Stimulated activated CD8-positive, alpha-beta memory T cell treated with anti-CD3 and anti-CD28 coated beads, Interleukin-7, amount 100 ng/mL, for 4 hours (primary cell): ENCODE results near the gene ACVRL1.

Source experiments
- DNase-seq, 2 donors: peaks; one replicate each; pipeline ENCODE4 v3.0.0-alpha.2; 2020; ENCODE audit warnings: low read depth in 2 of 2

Gene ACVRL1

DNA sequence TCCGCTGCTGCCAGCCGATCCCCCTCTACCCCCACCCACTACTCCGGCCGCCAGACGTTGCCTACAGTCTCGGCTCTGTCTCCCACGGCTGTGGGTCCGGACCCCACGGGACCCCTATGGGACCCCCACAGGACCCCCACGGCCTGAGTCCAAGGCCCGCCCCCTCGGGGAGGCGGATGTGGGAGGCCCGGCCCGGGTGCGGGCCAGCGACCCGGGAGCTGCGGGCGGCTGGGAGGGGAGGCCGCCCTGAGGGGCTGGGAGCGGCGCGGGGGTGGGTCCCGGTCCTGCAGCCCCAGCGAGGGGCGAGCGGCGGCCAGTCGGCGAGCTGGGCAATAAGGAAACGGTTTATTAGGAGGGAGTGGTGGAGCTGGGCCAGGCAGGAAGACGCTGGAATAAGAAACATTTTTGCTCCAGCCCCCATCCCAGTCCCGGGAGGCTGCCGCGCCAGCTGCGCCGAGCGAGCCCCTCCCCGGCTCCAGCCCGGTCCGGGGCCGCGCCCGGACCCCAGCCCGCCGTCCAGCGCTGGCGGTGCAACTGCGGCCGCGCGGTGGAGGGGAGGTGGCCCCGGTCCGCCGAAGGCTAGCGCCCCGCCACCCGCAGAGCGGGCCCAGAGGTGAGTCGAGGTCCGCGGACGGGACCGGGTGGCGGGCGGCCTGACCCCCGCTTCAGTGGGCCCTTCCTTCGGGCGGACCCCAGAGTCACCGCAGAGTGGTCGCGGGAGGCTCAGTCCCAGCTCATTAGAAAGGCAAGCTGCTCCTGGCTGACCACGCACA, at the start of gene ACVRL1:
Gene ACVRL1, plus strand, starts transcription at position 422 of the 773 bp plus-strand sequence. CDS start 4,971 bp downstream, outside the sequence.
- DNase-seq: no peak

DNA sequence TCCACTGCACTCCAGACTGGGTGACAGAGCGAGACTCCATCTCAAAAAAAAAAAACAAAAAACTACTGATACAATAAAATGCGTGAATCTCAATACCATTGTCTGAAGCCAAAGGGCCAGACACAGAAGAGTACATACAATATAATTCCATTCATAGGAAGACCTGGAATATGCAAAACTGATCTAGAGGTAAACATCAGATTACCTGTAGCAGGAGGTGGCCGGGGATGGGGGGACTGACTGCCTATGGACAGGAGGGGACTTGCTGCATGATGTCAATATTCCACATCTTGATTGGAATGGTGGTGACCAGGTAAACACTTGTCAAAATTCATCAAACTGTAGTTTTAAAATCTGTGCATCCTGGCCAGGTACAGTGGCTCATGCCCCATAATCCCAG, 46.3 kb upstream of the ACVRL1 start:
- no peak for DNase-seq

DNA sequence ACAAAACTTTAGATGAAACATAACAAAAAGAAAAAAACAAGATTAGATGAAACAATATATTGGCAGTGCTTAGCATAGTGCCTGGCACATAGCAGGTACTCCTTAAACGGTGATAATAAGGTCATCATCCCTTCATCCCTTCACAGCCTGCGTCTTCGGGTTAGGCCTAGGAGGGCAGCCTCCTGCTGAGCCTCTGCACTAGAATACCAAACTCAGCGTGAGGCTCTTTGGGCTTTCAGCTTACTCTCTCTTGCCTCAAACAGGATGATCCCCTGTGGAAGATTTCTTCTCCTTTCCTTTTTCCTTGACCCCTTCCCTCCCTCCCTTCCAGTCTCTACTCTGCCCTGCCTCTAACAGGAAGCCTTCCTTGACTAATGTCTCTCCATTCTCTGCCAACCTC, 44.4 kb upstream of the ACVRL1 start:
- DNase-seq: no peak

DNA sequence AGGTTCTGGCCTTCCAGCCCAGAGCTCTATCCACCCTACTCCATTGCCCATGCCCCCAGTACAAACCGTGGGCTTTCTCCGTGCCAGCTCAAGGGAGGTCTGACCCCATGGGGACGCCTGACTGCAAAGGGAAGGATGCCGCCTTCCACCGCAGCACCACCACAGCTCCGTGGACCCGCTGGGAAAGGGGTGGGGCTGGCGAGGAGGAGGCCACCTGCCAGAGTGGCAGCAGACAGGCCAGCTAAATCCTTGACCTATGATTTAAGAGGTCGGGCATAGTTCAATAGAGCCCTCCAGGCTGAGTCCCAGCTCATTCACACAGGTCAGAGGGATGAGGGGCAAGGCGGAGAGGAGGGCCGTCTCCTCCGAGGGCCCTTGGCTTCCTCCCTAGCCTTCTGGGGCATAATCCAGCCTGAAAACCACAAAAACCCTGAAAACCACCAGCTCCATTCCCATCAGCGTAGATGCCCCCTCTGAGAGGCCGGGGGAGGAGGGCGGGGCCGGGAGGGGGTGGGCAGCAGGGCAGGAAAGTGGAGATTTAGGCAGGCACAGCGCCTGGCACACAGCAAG, 43.9 kb upstream of the ACVRL1 start:
- no peak for DNase-seq

DNA sequence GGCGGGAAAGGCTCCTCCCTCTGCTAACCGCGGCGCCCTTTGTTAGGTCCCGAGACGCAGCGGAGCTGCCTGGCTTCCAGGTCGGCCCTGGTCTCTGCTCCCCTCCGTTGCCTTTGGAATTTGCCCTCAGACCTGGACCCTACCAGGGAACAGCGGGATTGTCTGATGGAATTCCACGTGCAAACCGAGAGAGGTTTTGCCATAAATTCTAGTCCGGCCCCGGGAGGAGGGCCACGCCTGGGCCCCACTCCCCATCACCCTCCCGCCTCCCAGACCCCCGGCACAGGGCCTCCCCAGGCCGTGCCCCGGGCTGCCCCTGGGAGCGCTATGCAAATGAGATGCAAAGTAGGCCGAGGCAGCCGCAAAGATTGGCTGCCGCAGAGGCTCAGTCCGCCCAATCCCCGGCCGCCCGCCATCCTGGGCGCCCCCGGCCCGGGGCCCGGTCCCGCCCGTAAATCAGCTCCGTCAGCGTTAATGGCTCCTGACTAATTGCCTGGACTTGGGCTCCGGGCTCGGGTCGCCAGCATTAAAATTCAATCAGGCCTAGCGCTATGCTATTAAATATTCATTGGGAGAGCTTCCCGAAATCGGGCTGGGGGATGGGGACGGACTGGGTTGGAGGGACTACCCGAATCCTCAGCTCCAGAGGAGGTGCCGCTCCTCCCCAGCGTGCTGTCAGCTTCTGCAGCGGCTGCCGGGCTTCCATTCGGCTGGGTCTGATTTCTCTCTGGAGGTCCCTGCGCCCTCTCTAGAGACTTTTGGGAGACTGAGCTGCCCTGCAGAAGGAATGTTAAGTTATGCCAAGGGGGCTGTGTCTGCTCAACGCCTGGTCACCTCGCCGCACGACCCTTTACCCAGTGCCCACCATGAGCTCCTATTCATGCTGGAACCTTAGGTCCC, 43.1 kb upstream of the ACVRL1 start:
- no peak for DNase-seq

DNA sequence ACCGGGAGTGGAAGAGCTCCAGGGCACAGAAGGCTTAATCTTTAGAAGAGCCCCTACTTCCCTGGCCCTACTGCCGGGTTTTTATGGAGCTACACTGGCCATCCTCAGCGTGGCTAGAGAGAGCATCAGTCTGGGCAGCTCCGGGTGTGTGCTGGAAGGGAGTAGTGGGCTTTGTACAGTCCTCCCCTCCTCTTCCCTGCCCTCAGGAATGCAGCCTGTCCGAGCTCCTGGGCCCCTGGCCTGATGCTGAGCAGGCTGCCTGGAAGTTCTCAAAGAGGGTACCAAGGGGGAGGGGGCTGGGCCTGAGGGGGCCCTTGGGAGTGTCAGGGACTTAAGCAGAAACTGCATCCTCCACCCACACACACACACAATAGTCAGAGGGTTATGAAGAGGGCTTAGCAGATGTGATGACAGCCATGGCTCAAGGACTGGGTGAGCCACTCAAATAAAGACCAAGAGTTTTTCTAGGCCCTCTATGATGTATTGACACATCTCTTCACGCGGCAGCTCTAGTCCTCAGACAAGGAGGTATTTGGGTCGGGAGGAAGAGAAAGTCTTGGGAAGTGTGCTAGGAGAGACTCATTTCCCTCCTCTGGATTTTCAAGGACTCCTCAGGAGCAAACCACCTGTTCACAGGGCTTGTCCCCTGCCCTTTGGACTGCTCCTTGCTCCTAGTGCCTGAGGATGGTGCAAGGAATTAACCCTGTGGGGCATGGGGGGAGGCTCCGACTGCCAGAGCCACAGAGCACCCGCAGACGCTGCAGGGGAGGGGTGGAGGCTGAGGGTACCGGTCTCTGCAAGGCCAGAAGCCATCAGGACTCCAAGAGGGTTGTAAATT, 42.3 kb upstream of the ACVRL1 start:
- no peak for DNase-seq

DNA sequence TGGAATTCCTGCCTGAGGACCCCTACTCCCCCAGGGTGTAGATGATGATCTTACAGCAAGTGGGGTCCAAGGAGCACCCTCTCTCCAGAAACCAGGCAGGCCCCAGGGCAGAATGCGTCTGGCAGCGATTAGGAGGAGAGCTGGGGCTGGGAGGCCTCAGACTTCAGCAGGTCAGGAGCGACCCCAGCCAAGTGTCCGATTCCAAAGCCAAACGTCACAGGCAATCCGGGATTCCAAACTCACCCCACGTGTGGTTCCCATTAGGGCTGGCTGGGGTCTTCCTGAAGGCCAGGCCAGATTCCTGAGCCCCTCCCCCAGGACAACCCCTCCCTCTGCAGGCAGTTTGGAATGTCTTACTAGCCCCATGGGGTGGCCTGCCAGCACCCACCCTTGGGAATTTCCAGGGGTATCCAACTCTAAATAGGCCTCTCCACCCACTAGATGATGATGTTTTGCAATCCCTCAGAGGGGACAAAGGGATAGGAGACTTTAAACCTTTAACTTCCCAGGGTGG, 41.5 kb upstream of the ACVRL1 start:
- DNase-seq: no peak

DNA sequence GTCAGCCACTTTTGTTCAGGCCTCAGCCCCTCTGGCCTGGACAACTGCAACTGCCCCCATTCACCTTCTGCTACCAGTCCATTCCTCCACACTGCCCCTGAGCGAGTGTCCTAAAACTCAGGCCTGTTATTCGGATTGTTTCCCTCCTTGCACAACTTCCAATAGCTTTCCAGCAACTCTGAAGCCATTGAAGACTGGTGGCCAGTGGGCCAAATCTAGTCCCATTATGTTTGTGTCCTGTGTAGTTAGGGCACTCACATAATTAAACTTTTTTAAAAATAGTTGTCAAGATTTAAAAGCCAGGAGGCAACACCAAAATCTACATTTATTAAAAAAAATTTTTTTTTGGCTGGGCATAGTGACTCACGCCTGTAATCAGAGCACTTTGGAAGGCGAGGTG, 41.0 kb upstream of the ACVRL1 start:
- no peak for DNase-seq

DNA sequence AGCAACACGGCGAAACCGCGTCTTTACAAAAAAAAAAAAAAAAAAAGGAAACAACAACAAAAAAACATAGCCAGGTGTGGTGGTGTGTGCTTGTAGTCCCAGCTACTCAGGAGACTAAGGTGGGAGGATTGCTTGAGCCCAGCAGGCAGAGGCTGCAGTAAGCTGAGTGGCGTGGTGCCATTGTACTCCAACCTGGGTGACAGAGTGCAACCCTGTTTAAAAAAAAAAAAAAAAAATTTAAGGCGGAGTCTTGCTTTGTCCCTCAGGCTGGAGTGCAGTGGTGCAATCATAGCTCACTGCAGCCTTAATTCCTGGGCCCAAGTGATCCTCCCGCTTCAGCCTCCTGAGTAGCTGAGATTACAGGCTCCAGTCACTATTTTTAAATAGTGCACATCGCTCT, 40.5 kb upstream of the ACVRL1 start:
- no peak for DNase-seq

DNA sequence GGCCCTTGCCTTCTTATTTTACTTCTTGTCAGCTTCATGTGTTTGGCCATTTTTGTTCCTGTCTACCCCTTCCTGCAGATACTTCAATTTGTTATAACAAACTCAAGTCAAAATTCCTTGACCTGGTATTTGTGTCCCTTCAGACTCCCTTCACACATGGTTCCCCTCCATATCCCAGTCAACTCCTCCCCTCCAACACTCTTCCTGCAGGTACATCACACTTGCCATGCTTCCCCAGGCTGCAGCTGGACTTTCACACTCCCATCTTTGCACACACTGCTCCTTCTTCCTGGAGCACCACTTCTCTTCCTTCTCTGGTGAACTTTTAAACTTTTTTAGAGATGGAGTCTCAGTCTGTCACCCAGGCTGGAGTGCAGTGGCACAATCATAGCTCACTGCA, 39.9 kb upstream of the ACVRL1 start:
- DNase-seq: no peak

DNA sequence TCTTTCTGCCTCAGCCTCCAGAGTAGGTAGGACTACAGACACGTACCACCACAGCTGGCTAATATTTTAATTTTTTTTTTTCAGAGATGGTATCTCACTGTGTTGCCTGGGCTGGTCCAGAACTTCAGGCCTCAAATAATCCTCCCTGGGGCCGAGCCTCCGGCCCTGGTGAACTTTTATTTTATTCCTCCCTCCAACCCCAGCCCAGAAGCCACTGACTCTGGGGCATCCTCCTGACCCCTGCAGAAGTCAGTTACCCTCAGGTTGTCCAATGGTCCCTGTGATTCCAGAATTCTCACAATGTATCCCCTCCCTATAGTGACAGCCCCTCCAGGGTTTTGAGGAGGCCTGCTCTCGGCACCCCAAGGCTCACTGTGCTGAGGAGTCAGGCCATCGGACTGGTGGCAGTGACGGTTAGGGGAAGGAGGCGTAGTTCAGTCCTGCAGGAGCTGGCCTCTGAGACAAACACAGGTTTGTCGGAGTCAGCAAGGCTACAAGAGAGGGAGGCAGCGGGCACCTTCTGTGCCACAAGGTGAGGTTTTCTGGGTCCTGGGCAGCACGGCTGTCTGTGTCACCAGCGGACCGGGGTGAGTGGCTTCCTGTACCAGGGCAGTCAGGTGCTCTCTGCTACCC, 39.4 kb upstream of the ACVRL1 start:
- no peak for DNase-seq

DNA sequence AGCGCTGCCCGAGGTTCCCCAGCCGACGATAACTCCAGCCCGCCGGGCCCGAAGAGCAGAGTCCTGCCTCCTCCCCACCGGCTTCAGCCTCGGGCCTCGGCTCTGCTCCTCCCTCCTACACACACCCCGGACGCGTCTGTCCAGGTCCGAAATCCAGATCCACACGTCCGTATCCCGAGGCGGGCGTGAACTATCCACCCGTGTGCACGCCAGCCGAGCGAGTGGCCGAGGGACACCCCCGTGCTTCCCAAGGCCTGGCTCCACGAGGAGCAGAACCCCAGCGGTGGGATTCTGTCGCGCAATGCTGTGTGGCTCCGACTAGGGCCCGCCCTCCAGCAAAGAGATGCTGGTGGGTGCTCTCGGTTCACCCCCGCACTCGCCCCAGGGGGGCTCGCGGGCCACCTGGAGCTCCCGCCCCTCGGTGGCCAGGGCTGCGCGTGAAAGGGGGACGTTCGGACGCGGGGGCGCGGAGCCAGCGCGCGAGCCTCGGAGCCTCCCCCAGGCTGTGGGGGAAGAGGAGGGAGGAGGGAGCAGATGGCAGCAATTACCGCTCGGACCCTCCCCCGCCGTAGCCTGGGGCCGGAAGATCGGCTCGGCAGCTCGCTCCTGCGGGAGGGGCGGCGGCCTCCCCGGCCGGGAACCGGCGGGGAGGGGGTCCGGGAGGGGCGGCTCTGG, 38.3 kb upstream of the ACVRL1 start:
- no peak for DNase-seq

DNA sequence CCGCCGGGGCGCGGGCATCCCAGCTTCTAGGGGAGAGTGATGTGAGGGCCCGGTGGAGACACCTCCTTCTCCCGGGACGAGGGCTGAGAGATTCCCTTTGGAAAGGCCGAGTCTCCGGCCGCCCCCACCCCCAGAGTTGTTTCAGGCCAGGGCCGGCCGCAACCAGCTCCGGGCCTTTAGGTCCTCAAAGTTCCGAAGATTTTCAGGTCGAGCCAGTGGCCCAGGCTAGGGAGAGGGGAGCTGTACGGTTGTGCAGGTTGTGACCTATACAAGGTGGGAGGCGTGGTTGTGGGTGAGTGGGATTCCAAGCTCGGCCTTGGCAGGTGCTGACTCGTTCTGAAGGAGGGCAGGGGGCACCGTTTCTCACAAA, 37.8 kb upstream of the ACVRL1 start:
- DNase-seq: no peak

DNA sequence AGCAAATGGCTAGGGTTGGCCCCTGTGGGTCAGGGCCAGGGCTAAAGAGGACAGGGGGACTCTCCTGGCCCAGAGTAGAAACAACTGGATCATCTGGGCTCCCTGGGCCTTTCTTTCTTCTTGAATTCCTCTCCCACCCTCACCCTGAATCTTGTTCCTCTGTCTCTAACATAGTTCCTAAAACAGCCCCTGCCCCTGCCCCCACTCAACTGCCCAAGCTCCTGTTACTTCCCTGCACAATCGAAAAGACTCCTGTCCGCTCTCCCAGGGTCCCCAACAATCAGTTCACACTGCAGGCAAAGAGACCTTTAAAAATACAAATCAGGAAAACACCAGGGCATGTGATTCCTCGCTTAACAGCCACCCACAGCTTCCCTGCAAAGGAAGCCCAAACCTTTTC, 37.4 kb upstream of the ACVRL1 start:
- no peak for DNase-seq

DNA sequence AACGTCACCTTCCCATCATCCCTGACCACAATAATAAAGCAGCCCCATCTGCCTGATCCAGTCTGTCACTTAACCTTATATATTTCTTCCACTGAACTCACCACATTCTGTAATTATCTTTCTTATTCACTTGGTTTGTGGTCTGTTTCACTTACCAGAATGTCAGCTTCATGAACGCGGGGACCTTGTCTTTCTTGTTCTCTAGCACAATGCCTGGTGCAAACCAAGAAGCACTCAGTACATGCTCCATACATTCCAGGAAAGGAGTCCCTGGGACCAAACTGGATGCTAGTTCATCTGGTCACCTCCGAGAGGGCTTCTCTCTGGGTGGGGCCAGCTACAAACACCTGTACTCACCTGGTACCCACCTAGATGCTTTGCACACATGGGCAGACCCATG, 36.8 kb upstream of the ACVRL1 start:
- DNase-seq: no peak

DNA sequence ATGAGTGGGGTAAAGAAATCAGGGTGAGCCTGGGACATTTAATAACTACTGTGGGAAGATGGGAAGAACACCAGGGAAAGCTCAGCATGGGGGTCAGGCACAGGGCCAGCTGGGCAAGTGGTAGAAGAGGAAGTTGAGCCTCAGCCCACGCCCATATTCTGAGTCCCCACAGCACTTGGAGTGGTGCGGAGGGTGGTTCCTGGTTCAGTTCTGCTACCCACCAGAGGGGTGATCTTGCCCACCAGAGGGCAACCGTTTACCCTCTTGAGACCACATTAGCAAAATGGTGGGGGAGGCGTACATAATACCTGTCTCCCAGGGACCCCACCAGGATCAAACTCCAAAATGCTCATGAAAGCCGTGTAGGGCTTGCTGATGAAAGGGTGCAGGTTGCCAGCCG, 36.2 kb upstream of the ACVRL1 start:
- no peak for DNase-seq

DNA sequence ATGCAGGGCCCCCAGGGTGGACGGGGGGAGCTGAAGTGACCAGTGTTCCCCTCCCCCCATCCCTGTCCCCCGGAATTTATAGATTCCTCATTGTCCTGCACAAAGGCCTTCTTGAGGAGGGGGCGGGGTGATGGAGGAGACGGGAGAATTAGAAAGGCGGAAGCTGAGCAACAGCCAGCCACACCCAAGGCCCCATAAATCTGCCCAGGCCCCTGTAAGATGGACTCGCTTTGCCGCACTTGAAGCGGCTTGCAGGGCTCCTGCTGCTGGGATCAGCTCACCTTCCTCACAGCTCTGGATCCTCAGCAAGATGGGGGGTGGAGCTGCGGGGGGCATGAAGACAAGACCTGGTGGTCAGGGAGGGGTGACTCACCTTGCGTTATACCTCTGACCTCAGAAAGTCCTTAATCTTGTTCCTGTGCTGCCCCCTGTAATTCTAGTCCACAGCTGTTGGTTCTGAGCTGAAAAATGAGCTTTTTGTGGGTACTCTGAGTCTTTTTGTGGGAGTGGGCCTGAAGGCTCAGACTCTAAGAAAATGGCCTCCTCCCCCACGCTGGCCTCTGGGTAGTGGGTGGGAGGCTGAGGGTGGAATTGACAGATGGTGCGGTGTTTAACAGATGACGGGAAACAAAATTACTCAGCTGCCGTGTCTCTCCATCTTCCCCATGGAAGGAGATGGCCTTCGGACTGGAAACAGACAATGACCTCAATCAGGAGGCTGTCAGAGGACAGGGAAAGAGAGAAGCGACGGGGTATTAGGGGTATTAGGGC, 35.2 kb upstream of the ACVRL1 start:
- DNase-seq: no peak

DNA sequence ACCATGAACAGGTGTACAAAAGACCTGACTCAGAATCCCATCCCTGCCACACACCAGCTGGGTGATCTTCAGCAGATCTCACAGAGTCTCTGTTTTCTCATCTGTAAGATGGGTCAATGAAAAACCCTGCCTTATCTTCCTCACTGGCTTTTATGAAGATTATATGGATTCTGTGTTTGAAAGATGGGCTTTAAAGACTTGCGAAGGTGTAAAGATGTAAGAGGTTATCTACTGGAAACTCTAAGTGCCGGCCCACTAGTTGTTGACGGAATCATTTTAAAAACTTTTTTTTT, 34.7 kb upstream of the ACVRL1 start:
- DNase-seq: no peak

DNA sequence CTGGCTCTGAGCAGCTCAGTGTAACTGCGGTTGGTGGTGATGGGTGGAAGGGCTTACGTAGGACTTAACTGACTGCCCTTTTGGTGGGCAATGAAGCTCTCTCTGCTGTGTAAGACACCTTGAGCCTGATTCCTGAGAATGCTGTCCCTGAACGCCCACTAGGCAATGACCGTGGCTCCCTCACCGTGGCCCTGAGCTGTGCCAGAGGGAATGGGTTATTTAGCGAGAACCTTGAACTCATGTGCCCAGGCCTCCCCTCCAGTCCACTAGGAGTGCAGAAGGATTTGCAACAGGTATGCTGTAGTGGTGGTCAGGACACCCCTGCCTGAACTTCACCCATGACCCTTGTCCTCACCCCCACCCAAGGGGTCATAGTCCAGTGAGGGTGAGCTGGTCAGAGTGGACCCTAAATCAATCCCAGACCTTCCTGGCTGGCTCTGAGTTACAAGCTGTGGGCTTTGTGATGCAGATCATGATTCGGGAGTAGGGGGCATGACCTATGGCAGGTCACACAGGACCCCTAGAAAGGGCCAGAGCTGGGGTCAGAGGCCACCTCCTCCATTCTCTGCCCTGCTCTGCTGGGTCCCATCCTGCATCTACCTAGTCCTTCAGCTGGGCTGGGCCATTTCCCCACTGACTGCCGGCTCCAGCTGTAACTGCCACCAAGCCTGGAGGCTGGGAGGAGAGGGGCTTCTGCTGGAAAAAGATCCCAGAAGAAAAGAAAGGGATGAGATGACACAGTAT, 33.9 kb upstream of the ACVRL1 start:
- DNase-seq: no peak
